K562 (cell line): ENCODE measurements around the gene RASSF3. TPM values are rescaled to one million over a fixed set of nuclear protein-coding genes. Genes with fewer than 3 reads are reported as not detected.
"Not testable (repeated sequence)": the region's sequence is repeated elsewhere in the genome, so short reads cannot be mapped to it uniquely, and the experiment has no call there.

Experiments used
- ATAC-seq: fragments of 200-7000 bp; cut with Tn5 transposase; 3 replicates; pipeline ENCODE4 v1.9.1; 2020; ENCODE audit warnings: moderate library complexity
- BruUV-seq: library from RNA; stranded (reverse); fragments of 400-500 nt; replicated peaks from 2 replicates; lab custom pipeline; 2021; lab: Mats Ljungman, UMichigan
- CTCF ChIA-PET: fragments of 300-600 bp; formaldehyde crosslinking; extraction: SDS; loops from one replicate; lab custom pipeline; 2021; ENCODE audit warnings: low intra/inter-chr PET ratio; lab: Yijun Ruan, JAX
- POLR2A ChIA-PET: fragments of 300-600, 350-650 bp; sonication (Branson Sonifier 250); formaldehyde crosslinking; extraction: SDS; loops from one replicate; lab custom pipeline; 2021; ENCODE audit warnings: antibody characterized with exemption, inconsistent platforms; lab: Yijun Ruan, JAX
- DNase-seq, 4 experiments: peaks; one replicate each; pipeline versions ENCODE4 v3.0.0 to v3.0.0-alpha.2; 2011 to 2018; ENCODE audit warnings: low spot score in 3 of 4, mixed read lengths in 3 of 4; ENCODE audit errors: extremely low read depth in 1 of 4
- FAIRE-seq: peaks from 2 replicates; lab custom pipeline; 2011; peaks lifted over from hg19 to GRCh38; lab: Jason Lieb, UNC
- H2AFZ ChIP-seq: 2 replicates; pipeline ENCODE4 v1.6.0; 2011; ENCODE audit warnings: low read depth, low read length, control low read depth, inconsistent platforms
- H3K27ac ChIP-seq: fragments of 200-600 bp; 3 replicates; pipeline ENCODE4 v1.8.0; 2011; ENCODE audit warnings: low read depth, mild to moderate bottlenecking, control low read depth, inconsistent platforms, low read length, moderate library complexity, mixed read lengths; ENCODE audit errors: extremely low read depth
- H3K27me3 ChIP-seq, 2 experiments: fragments of 300-600 bp in 1 of 2; 2 replicates in 1 of 2; 3 replicates in 1 of 2; pipeline versions ENCODE4 v1.6.0 to v1.8.0; 2011; ENCODE audit warnings: inconsistent platforms in 2 of 2, low read length in 2 of 2, mild to moderate bottlenecking in 1 of 2, mixed read lengths in 1 of 2, moderate library complexity in 1 of 2; ENCODE audit not compliant: control insufficient read depth in 2 of 2, insufficient read depth in 2 of 2
- H3K36me3 ChIP-seq: fragments of 300-600 bp; 3 replicates; pipeline ENCODE4 v1.8.0; 2011; ENCODE audit warnings: mild to moderate bottlenecking, low read length, inconsistent platforms; ENCODE audit not compliant: control insufficient read depth, insufficient read depth
- H3K4me1 ChIP-seq, 2 experiments: fragments of 200-600 bp in 1 of 2; replicated peaks in 1 of 2; 2 replicates in 1 of 2; 3 replicates in 1 of 2; pipeline versions ENCODE4 v1.5.1 to v1.8.0; 2011; ENCODE audit warnings: inconsistent platforms in 2 of 2, low read length in 2 of 2, mild to moderate bottlenecking in 1 of 2, mixed read lengths in 1 of 2, moderate library complexity in 1 of 2; ENCODE audit not compliant: control insufficient read depth in 2 of 2, insufficient read depth in 2 of 2
- H3K4me2 ChIP-seq: 2 replicates; pipeline ENCODE4 v1.6.1; 2011; ENCODE audit warnings: low read length, control low read depth, inconsistent platforms, mixed read lengths; ENCODE audit not compliant: insufficient read depth
- H3K4me3 ChIP-seq: fragments of 200-600 bp; sonication (generic), shearing (Covaris generic); 2 replicates; pipeline ENCODE4 v1.5.1; 2016; ENCODE audit warnings: control low read depth, inconsistent platforms
- H3K79me2 ChIP-seq: fragments of 200-600 bp; 3 replicates; pipeline ENCODE4 v1.8.0; 2011; ENCODE audit warnings: low read length, inconsistent platforms; ENCODE audit not compliant: control insufficient read depth, insufficient read depth
- H3K9ac ChIP-seq, 2 experiments: 2 replicates each; pipeline versions ENCODE4 v1.6.0 to v1.6.1; 2011; ENCODE audit warnings: low read depth in 2 of 2, low read length in 2 of 2, control low read depth in 1 of 2, inconsistent platforms in 1 of 2, mild to moderate bottlenecking in 1 of 2, mixed read lengths in 1 of 2; ENCODE audit not compliant: insufficient read depth in 1 of 2
- H3K9me1 ChIP-seq: one replicate; pipeline ENCODE4 v1.6.0; 2011; ENCODE audit warnings: inconsistent platforms, mild to moderate bottlenecking, low read length, moderate library complexity; ENCODE audit not compliant: control insufficient read depth, insufficient read depth
- H3K9me3 ChIP-seq: replicated peaks from 2 replicates; pipeline ENCODE4 v1.5.1; 2011; ENCODE audit warnings: low read depth, low read length, inconsistent platforms; ENCODE audit not compliant: control insufficient read depth, insufficient read depth
- H4K20me1 ChIP-seq: replicated peaks from 2 replicates; pipeline ENCODE4 v1.6.1; 2011; ENCODE audit warnings: low read length, inconsistent platforms, mixed read lengths; ENCODE audit not compliant: control insufficient read depth, insufficient read depth
- CEBPB ChIP-seq: fragments of 450-650 bp; IDR thresholded peaks from 2 replicates; pipeline ENCODE4 v1.6.1; 2016; ENCODE audit warnings: missing genetic modification characterization, missing compliant biosample characterization
- CEBPG ChIP-seq, 3 experiments: fragments of 200-800 bp in 1 of 3; sonication (Bioruptor generic) in 1 of 3; sonication (generic) in 1 of 3; formaldehyde crosslinking in 1 of 3; IDR thresholded peaks in 2 of 3; conservative IDR thresholded peaks in 1 of 3; 2 replicates each; pipeline versions ENCODE4 v1.6.1 to v1.8.0; 2016 to 2022; ENCODE audit warnings: missing compliant biosample characterization in 2 of 3, missing genetic modification characterization in 2 of 3, mild to moderate bottlenecking in 1 of 3, missing genetic modification reagents in 1 of 3
- NR2C2 ChIP-seq, 2 experiments: fragments of 200-800 bp in 1 of 2; sonication (Bioruptor generic) in 1 of 2; sonication (generic) in 1 of 2; formaldehyde crosslinking in 1 of 2; IDR thresholded peaks; 2 replicates each; pipeline versions ENCODE4 v1.6.1 to v1.8.0; 2016 to 2022; ENCODE audit warnings: mild to moderate bottlenecking in 1 of 2, missing compliant biosample characterization in 1 of 2, missing genetic modification characterization in 1 of 2, missing genetic modification reagents in 1 of 2
- WGBS: fragments of 100-300 bp; shearing (Covaris generic); methylation state at CpG from one replicate; pipeline ENCODE4 v1.1.6; 2016; ENCODE audit warnings: low coverage, mixed read lengths; ENCODE audit not compliant: insufficient coverage; ENCODE audit errors: missing lambda C conversion rate; 5-methylcytosine and 5-hydroxymethylcytosine counted together
- in situ Hi-C: fragments of 300-500 bp; cut with MboI; formaldehyde crosslinking; loops from 4 replicates; pipeline ENCODE4 v1.15.0; 2018; ENCODE audit warnings: inconsistent platforms, mixed read lengths
- intact Hi-C: fragments of 100-400 bp; cut with micrococcal nuclease; formaldehyde crosslinking; loops from 2 replicates; pipeline ENCODE4 v1.14.2; 2022
- polyA plus RNA-seq, 8 experiments: library from polyadenylated mRNA; depleted of rRNA in 4 of 8; stranded (reverse) in 5 of 8; unstranded in 3 of 8; fragments of >200 nt; fragmentation: Nextera tagmentation in 2 of 8; fragmentation: Illumina TruSeq in 1 of 8; extraction: Ambion mirVana in 2 of 8; extraction: Trizol in 1 of 8; gene quantifications; 2 replicates each; pipeline versions ENCODE4 v1.2.1 to v1.2.3, GENCODE V29; 2011 to 2014; ENCODE audit warnings: inconsistent platforms in 1 of 8, missing spikeins in 1 of 8
- total RNA-seq, 7 experiments: library from RNA; depleted of rRNA in 6 of 7; stranded (reverse); fragments of >200 nt in 6 of 7; fragmentation: Illumina TruSeq in 2 of 7; extraction: Trizol in 2 of 7; gene quantifications; 2 replicates each; pipeline versions ENCODE4 v1.2.1 to v1.2.3, GENCODE V29; 2011 to 2021; ENCODE audit warnings: low replicate concordance in 1 of 7

RASSF3 gene
- total and polyA plus RNA-seq, 9 of the 15 experiments (the other 6 are each of a cell fraction or from before 2014, with no cell fraction given), result 3.7 to 39.2 (median 20.2) TPM

DNA sequence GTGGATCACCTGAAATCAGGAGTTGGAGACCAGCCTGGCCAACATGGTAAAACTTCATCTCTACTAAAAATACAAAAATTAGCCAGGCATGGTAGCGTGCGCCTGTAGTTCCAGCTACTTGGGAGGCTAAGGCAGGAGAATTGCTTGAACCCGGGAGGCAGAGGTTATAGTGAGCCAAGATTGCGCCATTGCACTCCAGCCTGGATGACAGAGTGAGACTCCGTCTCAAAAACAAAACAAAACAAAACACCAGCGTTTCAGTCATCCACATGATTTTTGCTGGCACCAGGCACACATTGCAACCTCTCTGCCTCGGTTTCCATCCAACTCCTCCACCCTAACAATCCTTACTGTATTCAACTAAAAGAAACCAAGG, 26.9 kb upstream of the RASSF3 start:
- DNase-seq; H4K20me1 ChIP-seq; ATAC-seq; in situ Hi-C loops; FAIRE-seq; H3K27me3 ChIP-seq; H3K9me1 ChIP-seq; intact Hi-C loops; H3K9me3 ChIP-seq; H3K4me3 ChIP-seq; CTCF ChIA-PET; H3K36me3 ChIP-seq; BruUV-seq; H3K4me1 ChIP-seq; H3K79me2 ChIP-seq; H3K4me2 ChIP-seq; H3K27ac ChIP-seq; H2AFZ ChIP-seq; H3K9ac ChIP-seq; TF ChIP-seq NR2C2, CEBPG (CRISPR knock-in tag; IDR thresholded peaks at IDR 0.05): not testable (repeated sequence)
- peak; percentile 50; the same call in 1 of the 2 replicates for TF ChIP-seq NR2C2 (tag; IDR thresholded peaks at IDR 0.05)
- TF ChIP-seq CEBPB, result peak; percentile 78
- peak in 1 of 2 experiments; percentile 60; a peak in 2 of 4 replicates for TF ChIP-seq CEBPG (tag; conservative IDR thresholded peaks at IDR 0.05 in 1 of 2, IDR thresholded peaks at IDR 0.05 in 1 of 2)
- 23% methylated on average over 7 of the region's 7 CpGs for WGBS
- POLR2A ChIA-PET, result interaction anchor here (1.5 to 1.6 kb wide), 2 partner anchors 9 to 25 kb away, joined by 4 to 7 read pairs; no protein-coding TSS in a partner anchor
